HG02938 (cell line): ENCODE measurements around the gene NSMCE4A.
"Not testable (repeated sequence)": the region's sequence is repeated elsewhere in the genome, so short reads cannot be mapped to it uniquely, and the experiment has no call there.

ENCODE experiments used
- ATAC-seq: cut with Tn5 transposase; IDR thresholded peaks from one replicate; pipeline ENCODE4 v1.9.1; 2021; ENCODE audit warnings: mild to moderate bottlenecking, moderate library complexity; ENCODE audit not compliant: unreplicated experiment

Gene NSMCE4A

GRCh38 chr10:121974535-121975294 is at the start of gene NSMCE4A:
NSMCE4A (minus strand) TSS chr10:121975217; CDS start chr10:121975165, 52 bp downstream.
- peak; percentile 73 for ATAC-seq

- ATAC-seq, result not testable (repeated sequence)
Measured at GRCh38 chr10:122023257-122023656, 48.2 kb upstream of the NSMCE4A start.

- ATAC-seq, result no peak
Measured at GRCh38 chr10:122022276-122022675, 47.3 kb upstream of the NSMCE4A start.

- ATAC-seq, result no peak
Measured at GRCh38 chr10:122021828-122022227, 46.8 kb upstream of the NSMCE4A start.

- ATAC-seq, result no peak
Measured at GRCh38 chr10:122021379-122021778, 46.4 kb upstream of the NSMCE4A start.

GRCh38 chr10:122020226-122020625 is 45.2 kb upstream of the NSMCE4A start:
- no peak for ATAC-seq

- ATAC-seq, result no peak
Measured at GRCh38 chr10:122019414-122019975, 44.5 kb upstream of the NSMCE4A start.

GRCh38 chr10:122018951-122019413 is 44.0 kb upstream of the NSMCE4A start:
- no peak for ATAC-seq

GRCh38 chr10:122018491-122018890 is 43.5 kb upstream of the NSMCE4A start:
- no peak for ATAC-seq

GRCh38 chr10:122017926-122018325 is 42.9 kb upstream of the NSMCE4A start:
- ATAC-seq, result not testable (repeated sequence)

- ATAC-seq, result no peak
Measured at GRCh38 chr10:122014652-122015248, 39.7 kb upstream of the NSMCE4A start.

GRCh38 chr10:122013311-122013780 is 38.3 kb upstream of the NSMCE4A start:
- no peak for ATAC-seq

GRCh38 chr10:122012731-122013130 is 37.7 kb upstream of the NSMCE4A start:
- no peak for ATAC-seq

GRCh38 chr10:122010405-122011050 is 35.5 kb upstream of the NSMCE4A start:
- ATAC-seq, result no peak

- ATAC-seq, result no peak
Measured at GRCh38 chr10:122007415-122007814, 32.4 kb upstream of the NSMCE4A start.

- ATAC-seq, result no peak
Measured at GRCh38 chr10:122001698-122002097, 26.7 kb upstream of the NSMCE4A start.

GRCh38 chr10:121999301-121999700 is 24.3 kb upstream of the NSMCE4A start:
- no peak for ATAC-seq

GRCh38 chr10:121998462-121998861 is 23.4 kb upstream of the NSMCE4A start:
- no peak for ATAC-seq

GRCh38 chr10:121994429-121994941 is 19.5 kb upstream of the NSMCE4A start:
- ATAC-seq, result no peak

GRCh38 chr10:121991727-121992126 is 16.7 kb upstream of the NSMCE4A start:
- not testable (repeated sequence) for ATAC-seq

GRCh38 chr10:121990015-121990677 is 15.1 kb upstream of the NSMCE4A start:
- no peak for ATAC-seq
